ENCODE results near the gene GAS2.
A peak's percentile ranks its signal among the peaks of the same experiment; 100 is the strongest.
"Not testable (repeated sequence)": the region's sequence is repeated elsewhere in the genome, so short reads cannot be mapped to it uniquely, and the experiment has no call there.

GAS2 gene

DNA sequence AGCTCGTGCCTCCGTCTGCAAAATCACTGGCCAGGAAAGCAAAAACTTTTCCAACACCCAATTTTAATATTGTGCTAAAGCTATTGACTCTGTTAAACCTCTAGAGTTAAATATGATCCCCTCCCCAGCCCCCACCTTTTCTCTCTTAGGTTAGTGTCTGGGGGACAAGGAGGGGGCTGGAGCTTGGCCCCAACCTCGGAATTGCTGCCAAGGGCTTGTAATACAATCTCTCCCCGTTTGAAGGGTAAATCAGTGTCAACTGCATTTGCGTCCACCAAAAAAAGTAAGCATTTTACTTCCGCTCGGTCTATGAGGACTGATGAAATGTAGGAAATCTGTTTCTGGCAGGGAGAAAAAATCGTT is at the start of gene GAS2:
Gene GAS2 (plus strand): TSS at position 287 of the 363 bp plus-strand sequence. CDS start 8,259 bp downstream, outside the sequence.
- no peak for DNase-seq (ENCODE audit: low read depth, low spot score)

DNA sequence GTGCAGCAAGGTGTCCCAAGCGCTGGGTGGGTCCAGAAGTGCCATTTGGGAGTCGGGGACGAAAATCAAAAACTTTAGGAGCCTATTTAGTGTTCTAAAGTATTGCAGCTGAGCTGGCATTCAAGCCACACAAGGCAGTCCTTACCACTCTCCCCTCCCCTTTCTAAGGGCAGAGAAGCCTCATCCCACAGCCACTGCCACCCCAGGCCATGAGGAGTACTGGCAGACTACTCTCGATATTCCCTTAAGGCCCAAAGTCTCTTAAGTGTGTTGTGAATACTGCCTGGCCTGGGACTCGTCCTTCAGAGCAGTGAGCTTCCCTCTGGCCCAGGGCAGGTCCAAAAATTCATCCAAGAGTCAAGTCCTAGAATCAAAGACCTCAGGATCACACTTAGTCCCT is 48.5 kb upstream of the GAS2 start:
- no peak for DNase-seq (ENCODE audit: low read depth, low spot score)

DNA sequence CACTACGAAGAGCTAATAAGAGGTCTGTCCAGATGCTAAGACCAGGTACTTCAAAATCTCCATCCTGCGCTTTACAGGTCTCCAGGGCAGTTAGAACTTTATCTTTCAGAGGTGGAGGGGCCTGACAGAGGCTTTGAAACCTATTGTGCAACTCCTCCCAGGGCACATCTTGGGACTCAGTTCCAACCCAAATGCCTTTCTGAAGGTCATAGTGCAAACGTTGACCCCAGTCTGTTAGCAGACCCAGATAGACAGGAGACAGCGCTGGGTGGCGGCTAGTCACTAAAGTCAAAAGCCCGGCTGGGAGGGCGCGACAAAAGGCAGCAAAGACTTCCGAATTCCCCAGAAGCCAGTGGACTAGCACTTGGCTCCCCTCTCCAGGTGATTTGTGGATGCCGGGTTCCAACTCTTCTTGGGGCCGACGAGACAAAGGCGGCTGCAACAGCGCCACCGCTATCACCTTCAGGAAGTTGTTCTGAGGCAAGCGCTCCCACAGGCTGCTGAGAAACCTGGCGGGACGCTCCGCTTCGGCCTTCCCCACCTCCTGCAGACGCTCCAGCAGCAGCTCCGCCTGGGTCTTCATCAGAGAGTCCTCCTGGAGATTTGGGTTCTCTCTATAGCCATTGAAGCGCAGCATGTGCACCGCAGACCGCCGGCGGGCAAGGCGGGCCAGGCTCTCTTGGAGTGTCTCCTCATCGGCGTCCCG is 41.5 kb upstream of the GAS2 start:
- DNase-seq (ENCODE audit: low read depth, low spot score) = peak; percentile 82

DNA sequence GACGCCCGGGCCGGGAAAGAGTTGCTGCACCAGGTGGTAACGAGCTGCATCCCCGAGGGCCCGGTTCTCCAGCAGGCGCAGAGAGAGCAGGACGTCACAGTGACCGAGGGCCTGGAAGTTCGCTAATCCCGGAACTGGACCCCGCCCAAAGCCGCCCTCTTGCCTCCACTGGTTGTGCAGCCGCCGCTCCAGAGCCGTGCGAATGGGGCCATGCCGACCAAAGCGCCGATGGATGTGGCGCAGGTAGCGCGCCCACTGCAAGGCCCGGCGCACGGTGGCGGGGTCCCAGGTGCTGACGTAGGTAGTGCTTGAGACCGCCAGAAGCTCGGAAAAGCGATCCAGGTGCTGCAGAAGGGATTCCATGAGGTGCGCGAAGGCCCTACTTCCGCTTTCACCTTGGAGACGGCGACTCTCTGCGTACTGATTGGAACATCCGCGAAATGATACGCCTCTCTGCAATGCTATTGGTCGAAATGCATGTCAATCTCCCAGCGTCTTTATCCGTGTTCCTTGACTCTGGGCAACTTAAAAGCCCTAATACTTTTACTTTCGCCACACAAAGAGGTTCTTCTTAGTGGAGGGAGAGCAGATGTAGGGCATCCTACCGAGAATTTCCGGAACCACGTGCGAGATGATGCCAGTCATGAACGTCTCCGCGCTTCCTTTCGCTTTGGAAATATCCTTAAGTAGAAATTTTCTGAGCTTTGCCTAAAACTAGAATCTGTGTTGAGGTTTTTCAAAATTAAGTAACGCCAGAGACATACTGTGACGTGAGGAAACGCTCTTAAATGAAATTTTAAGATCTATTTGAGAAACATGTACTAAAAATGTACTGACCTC is 40.7 kb upstream of the GAS2 start, which contains the start of gene FANCF:
Gene FANCF (minus strand): TSS at position 376 of the 840 bp plus-strand sequence. CDS start 13 bp downstream, at position 363.
- peak; percentile 99 for DNase-seq (ENCODE audit: low read depth, low spot score)

DNA sequence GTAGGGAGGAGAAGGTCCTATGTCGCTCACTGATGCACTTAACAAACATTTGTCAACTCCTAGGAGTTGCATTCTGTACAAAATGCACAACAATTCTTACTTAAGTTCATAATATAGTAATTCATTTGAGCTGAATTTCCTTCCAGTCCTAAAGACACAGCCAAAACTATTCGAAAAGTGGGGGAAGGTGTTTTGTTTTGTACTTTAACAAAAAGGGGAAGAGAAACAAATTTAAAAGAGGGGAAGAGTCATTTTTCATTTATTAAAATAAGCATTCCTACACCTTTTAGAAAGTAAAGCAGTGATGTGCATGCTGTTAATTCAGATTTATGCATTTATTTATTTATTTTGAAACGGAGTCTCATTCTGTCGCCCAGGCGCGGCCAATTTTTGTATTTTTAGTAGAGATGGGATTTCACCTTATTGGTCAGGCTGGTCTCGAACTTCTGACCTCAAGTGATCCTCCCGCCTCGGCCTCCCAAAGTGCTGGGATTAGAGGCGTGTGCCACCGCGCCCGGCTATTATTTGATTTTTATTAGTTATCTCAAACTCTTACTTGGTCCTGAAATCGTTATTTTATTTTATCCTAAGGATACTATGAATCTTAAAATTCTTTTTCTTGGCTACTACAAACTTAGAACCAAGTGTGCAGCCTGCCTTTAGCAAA is 39.7 kb upstream of the GAS2 start:
- DNase-seq (ENCODE audit: low read depth, low spot score) = no peak

DNA sequence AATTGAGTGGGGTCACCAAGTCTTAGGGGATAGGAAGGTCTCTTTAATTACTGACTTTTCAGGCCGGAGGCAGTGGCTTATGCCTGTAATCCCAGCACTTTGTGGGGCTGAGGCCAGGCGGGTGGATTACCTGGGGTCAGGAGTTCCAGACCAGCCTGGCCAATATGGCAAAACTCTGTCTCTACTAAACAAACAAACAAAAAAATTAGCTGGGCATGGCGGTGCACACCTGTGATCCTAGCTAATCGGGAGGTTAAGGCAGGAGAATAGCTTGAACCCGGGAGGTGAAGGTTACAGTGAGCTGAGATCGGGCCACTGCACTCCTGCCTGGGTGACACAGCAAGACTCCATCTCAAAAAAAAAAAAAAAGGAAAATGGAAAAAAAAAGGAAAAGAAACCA is 39.0 kb upstream of the GAS2 start:
- DNase-seq (ENCODE audit: low read depth, low spot score) = no peak

DNA sequence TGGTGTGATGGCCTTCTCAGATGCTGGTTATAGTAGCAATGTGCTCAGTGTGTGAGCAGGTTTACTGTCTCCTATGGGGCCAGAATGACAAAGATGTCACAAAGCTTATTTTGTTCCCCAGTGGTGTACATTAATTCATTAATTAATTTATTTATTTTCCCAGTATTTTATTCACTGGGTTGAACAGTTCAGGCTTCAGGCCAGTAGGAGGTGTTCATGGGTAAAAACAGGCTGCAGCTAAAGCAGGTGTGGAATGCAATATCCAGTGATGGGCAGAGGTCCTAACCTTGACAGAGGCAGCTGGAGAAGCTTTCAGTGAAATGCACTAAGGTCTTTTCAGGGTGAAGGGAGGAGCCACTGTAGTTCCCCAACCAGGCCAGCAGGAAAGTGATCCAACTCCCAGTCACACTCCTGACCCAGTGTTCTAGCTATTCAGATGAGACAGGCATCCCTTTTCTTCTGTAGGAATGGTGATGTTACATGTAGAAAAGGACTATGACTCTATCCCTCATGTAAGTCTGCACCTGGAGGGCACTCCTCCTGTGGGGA is 33.0 kb upstream of the GAS2 start:
- no peak for DNase-seq (ENCODE audit: low read depth, low spot score)

DNA sequence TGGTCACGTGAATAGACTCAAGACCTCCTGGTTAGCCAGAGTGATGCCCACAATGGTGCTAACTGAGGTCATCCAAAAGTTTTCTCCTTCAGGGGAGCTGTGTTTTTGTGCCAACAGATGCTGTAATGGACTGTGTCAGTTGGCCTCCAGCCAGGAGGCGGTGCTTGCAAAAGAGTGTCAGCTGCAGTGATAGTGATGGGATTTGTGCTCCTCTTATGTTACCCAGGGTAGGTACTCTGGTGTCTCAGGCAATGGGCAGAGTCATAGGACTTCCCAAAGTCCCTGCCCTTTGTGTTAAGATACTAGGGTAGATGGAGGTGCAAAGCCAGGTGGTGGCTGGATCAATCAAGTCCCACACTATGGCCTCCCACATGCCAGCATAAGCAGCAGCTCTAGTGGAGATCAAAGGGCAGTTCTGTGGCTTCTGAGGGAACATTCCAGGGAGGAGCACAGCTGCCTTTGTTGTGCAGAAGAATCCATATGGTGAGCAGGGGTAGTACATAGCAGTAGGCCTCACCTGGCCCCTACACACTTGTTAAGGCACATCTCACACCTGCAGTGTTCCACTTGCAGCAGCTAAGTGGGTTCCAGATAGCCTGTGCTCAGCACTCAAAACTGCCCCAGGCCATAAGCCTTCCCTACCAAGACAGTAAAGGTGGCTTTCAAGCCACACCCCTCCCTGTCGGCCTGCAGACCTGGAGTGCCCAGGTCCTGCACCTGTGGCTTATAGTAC is 31.3 kb upstream of the GAS2 start:
- DNase-seq (ENCODE audit: low read depth, low spot score) = peak; percentile 40

DNA sequence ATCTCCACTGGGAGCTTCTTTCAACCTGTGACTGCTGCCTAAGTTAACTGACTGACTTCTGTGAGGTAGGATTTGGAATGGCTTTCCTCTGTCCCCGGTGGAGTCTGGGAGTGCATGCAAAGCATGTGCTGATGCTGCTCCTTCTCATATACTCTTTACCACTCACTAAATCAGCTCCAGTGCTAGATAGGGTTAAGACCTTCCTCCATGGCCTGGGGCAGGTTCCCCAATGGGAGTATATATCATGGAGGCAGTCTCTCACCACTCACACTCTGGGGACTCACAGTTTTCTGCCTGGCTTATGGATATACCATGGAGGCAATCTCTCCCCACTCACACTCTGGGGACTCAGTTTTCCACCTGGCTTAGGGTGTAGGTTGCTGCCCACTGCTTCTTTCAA is 30.7 kb upstream of the GAS2 start:
- no peak for DNase-seq (ENCODE audit: low read depth, low spot score)

DNA sequence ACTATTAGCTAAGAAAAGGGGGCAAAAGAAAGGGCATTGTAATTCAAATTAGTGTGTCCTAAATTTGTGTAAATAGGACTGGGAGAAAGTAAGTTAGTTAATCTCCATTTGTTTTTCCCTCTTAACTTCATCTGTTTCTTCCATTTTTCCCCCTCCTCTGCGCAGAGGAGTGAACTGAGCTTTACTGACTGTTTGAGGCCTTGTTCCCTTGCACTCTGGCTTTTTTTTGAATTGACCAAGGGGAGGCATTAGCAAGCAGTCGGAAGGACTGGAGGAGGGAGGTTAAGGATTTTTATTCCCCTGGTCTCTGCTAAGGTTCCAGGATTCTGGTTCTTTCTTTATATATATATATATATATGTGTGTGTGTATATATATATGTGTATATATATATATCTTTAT is 25.5 kb upstream of the GAS2 start:
- DNase-seq (ENCODE audit: low read depth, low spot score) = no peak

DNA sequence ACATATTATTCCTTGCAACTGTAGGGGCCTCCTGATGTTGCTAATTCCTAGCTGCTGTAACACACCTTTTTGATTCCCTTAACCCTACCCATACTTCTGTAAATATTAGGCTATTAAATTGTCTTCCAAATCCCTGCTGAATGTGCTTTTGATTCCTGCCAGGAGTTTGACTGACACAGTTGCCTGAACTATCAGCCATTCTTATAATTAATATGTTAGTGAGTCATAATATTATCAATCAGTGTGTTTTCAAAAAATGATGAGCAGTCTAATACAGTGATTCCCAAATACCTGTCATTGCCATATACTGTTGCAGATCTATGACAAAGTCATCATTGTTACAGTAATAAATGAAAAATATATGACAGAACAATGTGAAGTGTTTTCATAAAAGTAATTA is 24.9 kb upstream of the GAS2 start:
- no peak for DNase-seq (ENCODE audit: low read depth, low spot score)

DNA sequence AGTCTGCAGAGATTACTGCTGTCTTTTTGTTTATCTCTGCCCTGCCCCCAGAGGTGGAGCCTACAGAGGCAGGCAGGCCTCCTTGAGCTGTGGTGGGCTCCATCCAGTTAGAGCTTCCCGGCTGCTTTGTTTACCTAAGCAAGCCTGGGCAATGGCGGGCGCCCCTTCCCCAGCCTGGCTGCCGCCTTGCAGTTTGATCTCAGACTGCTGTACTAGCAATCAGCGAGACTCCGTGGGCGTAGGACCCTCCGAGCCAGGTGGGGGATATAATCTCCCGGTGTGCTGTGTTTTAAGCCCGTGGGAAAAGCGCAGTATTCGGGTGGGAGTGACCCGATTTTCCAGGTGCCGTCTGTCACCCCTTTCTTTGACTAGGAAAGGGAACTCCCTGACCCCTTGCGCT is 14.1 kb upstream of the GAS2 start:
- not testable (repeated sequence) for DNase-seq (ENCODE audit: low read depth, low spot score)

DNA sequence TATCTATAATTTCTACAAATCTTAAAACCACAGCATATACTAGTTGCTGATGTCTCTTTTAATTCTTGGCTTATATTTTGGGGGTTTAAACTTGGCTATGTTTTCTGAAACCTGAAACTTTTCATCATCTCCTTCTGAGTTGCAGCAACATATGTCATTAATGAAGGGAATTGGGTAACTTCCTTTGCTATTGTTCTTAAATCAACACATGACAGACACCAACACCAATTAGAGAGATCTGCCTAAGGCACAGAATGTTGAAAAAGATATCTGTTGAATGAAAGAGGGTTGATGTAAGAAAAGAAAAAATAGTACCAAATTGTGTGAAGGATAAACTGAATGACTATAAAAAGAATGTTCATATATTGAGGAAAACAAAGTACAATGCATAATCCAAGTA is 10.3 kb upstream of the GAS2 start:
- no peak for DNase-seq (ENCODE audit: low read depth, low spot score)

DNA sequence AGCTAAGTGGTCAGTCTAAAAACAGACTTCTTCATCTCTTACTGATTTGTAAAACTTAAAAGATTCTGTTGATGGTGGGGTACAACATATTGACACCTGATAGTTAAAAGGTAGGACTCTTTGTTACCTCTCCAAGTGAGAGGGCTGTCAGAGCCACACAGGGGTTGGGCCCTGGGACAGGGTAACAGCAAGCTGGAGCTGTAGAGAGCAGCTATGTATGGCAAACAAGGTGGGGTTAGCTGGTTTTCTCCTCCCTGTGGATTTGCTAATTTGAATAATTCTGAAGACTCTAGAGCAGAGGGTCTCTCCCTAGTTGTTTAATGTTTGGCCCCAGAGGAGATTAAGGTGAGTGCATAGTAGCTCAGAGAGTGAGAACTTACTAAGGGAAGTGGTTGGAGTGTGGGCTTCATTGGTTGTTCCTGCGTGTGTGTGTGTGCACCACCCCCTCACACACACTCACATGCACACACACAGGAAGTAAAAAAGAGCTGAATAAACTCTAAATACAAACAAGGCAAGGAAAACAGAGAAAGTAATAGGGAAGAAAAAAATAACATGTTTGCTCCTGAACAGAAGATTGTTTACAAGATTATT is 9.2 kb upstream of the GAS2 start:
- no peak for DNase-seq (ENCODE audit: low read depth, low spot score)

DNA sequence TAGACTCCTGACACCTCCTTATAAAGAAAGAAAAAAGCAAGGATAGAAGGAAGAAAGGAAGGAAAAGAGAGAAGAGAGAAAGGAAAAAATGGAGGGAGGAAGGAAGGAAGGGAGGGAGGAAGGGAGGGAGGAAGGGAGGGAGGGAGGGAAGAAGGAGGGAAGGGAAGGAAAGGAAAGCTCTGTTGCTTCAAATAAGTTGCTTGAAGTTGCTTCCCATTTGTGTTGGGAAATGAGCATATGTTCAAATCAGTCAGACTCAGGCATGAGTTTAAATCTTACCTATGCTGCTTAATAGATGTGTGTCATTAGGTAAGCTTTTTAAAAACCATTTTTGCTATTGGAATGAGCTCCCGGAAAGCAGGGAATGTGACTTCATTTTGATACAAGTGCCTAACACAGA is 6.6 kb upstream of the GAS2 start:
- DNase-seq (ENCODE audit: low read depth, low spot score) = no peak

DNA sequence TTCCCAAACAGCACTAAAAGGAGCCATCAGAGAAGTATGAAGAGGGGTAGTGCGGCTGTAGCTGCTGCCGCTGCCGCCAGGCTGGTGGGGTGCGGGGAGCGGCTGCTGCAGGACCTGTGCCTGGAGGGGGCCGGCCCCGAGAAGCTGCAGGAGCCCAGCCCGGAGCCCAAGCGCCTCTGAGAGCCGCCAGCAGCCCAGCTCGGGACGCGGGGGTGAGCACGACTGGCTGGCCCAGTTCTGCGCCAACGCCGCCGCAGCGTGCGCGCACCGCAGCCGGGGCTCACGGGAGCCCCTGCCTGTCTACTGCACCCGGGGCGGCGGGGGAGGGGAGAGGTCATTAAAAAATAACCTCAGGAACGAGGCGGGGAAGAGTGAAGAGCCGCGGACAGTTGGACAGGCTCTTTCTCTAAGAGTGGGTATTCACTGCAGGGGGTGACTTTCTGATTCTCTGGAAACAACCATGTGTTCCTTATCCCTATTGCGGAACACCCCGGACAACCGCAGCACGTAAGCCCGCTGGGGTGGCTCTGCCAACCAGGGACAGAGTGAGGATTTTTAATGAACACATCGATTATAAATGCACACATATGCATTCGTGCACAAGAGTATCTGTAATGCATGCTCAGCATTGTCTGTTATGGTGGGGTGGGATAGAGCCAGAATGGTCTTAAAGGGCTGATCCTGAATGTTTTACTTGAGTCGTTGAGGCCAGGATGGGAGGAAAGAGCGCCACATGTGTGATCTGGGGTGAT is 453 bp downstream of the GAS2 start:
- DNase-seq (ENCODE audit: low read depth, low spot score) = peak; percentile 66

DNA sequence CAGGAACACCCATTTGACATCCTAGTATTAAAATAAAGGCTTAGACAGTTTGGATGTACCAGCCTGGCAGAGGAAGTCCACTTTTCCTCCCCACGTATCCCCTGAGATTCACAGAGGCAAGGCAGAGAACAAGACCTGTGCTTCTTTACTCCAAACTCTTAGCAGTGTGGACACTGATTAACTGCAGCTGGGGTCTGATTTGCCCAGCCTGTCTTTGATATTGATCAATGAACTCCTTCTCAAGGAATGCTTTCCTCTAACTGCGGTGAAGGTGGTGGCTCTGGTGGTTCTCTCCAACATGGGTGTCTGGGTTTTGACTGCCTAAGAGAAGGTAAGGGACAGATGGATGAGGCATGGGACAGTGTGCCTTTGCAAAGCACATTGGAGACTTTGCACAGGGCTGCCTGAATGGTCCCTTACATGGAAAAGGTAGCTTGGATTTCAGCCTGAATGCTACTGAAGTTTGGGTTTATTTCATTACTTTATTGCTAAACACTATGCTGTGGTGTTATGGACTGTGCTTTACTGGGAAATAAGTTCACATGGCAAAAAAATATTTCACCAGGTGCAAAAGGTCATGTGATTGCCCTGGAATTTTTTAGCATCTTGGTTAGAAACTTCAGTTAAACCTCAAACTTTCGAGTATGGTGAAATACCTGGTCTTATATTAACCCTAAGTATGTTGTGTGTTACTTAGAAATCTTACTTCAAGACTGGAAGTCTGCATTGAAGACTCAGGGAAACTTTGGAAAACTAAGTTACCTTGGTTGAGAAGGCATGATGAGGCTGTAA is 1.8 kb downstream of the GAS2 start:
- DNase-seq (ENCODE audit: low read depth, low spot score) = no peak

DNA sequence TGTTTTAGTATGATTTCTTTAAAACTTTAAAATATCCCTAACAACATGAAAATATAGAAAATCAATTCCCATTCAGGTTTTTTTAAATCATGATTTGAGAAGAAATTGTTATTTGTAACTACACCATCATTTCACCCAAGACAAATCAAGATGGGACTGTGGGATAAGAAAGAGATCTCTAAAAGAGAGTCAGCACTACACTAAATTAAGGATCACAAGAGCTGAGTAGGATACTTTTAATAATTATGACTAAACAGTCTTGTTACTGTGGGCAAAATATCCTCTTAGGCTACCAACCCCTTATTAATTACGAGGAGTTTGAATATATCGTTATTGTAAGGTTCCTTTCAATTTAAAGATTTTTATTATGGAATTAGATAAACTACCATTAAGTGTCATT is 3.0 kb downstream of the GAS2 start:
- no peak for DNase-seq (ENCODE audit: low read depth, low spot score)

DNA sequence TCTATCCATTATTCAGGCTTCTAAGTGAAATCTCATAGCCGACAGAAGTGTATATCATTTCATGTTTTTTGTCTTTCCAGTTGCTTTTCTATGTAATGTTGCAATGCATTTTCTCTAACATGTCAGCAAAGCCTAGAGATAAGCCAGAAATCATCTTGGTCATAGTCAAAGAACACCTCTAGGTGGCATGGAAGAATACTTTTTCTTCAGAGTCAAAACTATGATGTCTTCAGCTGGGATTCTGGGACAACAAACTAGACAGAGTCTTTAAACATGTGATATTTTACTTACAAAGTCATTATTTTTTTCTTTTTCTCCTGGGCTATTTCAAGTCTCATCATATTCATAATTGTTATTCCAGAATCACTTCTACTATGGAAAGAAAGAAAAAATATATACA is 4.4 kb downstream of the GAS2 start:
- no peak for DNase-seq (ENCODE audit: low read depth, low spot score)

DNA sequence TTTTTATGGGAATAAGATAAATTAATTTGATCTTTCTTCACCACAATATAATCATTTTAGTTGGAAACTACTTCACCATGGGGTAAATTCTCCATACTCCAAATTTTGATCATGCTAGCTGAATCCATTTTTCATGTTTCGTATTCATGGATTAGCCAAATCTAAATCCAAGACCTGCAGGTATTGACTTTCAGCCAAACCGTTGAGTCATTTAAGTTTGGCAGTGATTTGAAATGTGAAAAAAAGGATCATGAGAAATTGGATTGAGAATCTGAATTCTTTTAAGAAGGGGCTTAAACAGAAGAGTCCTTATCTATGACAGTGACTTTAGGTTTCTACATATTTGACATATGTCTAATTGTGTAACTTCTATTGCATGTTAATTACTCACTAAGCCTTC is 5.3 kb downstream of the GAS2 start:
- DNase-seq (ENCODE audit: low read depth, low spot score) = peak; percentile 47
